ENCODE results near the gene RNASET2.
"Not testable (repeated sequence)": the region's sequence is repeated elsewhere in the genome, so short reads cannot be mapped to it uniquely, and the experiment has no call there.

Gene RNASET2

DNA sequence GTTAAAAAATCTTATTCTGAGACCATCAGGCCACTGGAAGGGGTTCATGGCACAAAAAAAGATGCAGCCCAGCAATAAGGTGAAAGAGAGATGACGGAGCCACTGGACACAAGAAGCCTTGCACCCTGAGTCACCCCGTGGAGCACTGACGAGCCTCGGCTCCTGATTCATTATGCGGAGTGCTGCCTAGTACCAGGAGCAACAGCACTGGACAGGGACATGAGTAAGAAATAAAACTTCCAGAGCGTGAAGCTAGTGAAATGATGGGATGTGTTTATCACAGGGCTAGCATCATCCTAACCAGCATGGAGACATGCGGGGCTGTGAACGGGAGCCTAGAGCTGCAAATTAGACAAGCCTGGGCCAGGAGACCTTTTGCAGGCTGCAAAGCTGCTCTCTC lies 53.3 kb downstream of the RNASET2 start:
- TF ChIP-seq, protein P1, sequence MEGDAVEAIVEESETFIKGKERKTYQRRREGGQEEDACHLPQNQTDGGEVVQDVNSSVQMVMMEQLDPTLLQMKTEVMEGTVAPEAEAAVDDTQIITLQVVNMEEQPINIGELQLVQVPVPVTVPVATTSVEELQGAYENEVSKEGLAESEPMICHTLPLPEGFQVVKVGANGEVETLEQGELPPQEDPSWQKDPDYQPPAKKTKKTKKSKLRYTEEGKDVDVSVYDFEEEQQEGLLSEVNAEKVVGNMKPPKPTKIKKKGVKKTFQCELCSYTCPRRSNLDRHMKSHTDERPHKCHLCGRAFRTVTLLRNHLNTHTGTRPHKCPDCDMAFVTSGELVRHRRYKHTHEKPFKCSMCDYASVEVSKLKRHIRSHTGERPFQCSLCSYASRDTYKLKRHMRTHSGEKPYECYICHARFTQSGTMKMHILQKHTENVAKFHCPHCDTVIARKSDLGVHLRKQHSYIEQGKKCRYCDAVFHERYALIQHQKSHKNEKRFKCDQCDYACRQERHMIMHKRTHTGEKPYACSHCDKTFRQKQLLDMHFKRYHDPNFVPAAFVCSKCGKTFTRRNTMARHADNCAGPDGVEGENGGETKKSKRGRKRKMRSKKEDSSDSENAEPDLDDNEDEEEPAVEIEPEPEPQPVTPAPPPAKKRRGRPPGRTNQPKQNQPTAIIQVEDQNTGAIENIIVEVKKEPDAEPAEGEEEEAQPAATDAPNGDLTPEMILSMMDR (IDR thresholded peaks at IDR 0.05; ENCODE audit: control insufficient read depth, extremely low read depth, insufficient read depth): no peak
- H3K4me3 ChIP-seq (ENCODE audit: low read depth, low read length): no peak overlapping the region
- DNase-seq (ENCODE audit: low read depth): no peak

DNA sequence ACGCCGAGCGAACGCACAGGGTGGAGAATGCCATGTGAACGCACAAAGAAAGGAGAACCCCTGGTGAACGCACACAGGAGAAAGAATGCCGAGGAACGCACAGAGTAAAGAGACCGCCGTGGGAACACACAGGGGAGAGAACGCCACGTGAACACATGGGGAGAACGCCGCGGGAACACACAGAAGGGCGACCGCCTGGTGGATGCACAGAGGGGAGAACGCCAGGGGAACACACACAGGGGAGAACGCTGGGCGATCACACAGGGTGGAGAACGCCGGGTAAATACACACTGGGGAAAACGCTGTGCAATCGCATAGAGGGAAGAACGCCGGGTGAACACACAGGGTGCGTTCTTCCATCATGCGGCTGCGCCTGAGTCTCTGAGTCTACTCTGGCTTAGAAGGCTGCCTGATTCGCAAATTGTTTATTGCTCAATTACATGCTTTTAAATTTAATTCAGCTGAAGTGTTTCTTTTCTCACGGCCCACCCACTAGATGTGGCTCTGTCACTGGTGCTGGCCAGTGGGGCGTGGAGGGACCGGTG lies 54.1 kb downstream of the RNASET2 start:
- no peak overlapping the region for H3K4me3 ChIP-seq (ENCODE audit: low read depth, low read length)
- no peak for DNase-seq (ENCODE audit: low read depth)
- TF ChIP-seq, protein P1 (IDR thresholded peaks at IDR 0.05; ENCODE audit: control insufficient read depth, extremely low read depth, insufficient read depth): no peak

DNA sequence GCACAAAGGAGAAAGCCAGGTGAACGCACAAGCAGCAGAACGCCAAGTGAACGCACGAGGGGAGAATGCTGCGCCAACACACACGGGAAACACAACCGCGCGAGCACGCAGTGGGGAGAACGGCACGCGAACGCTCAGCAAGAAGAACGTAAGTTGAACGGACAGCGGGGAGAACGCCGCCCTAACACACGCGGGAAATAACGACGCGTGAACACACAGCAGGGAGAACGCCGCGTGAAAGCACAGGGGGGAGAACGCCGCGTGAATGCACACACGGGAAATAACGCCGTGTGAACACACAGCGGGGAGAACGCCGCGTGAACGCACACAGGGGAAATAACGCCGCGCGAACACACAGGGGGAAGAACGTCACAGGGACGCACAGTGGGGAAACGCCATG lies 54.7 kb downstream of the RNASET2 start:
- TF ChIP-seq, protein P1 (IDR thresholded peaks at IDR 0.05; ENCODE audit: control insufficient read depth, extremely low read depth, insufficient read depth): no peak
- no peak overlapping the region for H3K4me3 ChIP-seq (ENCODE audit: low read depth, low read length)
- DNase-seq (ENCODE audit: low read depth): no peak

DNA sequence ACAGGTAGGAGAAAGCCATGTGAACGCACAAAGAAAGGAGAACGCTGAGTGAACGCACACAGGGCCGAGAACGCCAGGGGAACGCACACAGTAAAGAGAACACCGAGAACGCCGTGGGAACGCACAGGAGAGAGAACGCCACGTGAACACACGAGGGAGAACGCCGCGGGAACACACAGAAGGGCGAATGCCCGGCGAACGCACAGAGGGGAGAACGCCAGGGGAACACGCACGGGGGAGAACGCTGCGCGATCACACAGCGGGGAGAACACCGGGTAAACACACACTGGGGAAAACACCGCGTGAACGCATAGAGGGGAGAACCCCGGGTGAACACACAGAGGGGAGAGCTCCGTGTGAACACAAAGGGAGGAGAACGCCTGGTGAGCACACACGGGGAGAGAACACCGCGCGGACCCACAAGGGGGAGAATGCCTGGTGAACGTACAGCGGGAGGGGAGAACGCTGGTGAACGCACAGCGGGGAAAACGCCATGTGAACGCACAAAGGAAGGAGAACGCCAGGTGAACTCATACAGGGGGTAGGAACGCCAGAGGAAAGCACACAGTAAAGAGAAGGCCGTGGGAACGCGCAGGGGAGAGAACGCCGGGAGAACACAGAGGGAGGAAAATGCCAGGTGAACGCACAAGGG lies 55.3 kb downstream of the RNASET2 start:
- TF ChIP-seq, protein P1 (IDR thresholded peaks at IDR 0.05; ENCODE audit: control insufficient read depth, extremely low read depth, insufficient read depth): no peak
- no peak overlapping the region for H3K4me3 ChIP-seq (ENCODE audit: low read depth, low read length)
- no peak for DNase-seq (ENCODE audit: low read depth)

DNA sequence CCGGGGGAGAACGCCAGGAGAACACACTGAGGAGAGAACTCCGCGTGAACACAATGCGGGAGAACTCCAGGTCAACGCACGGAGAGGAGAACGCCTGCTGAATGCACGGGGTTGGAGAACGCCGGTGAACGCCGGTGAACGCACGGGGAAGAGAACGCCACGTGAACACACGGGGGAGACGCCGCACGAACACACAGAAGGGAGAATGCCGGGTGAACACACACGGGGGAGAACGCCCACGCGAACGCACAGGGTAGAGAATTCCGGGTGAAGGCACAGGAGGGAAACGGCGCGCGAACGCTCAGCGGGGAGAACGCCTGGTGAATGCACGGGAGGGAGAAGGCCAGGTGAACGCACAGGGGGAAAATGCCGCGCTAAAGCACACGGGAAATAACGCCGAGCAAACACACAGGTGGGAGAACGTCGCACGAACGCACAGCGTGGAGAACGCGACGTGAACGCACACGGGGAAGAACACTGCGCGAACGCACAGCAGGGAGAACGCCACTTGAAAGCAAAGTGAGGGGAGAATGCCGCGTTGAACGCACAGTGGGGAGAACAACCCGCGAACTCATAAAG lies 56.1 kb downstream of the RNASET2 start:
- no peak for DNase-seq (ENCODE audit: low read depth)
- TF ChIP-seq, protein P1 (IDR thresholded peaks at IDR 0.05; ENCODE audit: control insufficient read depth, extremely low read depth, insufficient read depth): no peak
- no peak overlapping the region for H3K4me3 ChIP-seq (ENCODE audit: low read depth, low read length)

DNA sequence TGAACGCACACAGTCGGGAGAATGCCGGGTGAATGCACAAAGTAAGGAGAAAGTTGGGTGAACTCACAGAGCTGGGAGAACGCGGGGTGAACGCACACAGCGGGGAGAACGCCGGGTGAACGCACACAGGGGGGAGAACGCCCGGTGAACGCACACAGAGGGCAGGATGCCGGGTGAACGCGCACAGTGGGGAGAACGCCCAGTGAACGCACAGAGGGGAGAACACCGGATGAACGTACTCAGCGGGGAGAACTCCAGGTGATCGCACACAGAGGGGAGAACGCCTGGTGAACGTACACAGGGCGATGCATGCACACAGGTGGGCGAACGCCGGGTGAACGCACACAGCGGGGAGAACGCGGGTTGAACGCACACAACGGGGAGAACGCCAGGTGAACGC lies 57.4 kb downstream of the RNASET2 start:
- H3K4me3 ChIP-seq (ENCODE audit: low read depth, low read length): no peak overlapping the region
- DNase-seq (ENCODE audit: low read depth): no peak
- TF ChIP-seq, protein P1 (IDR thresholded peaks at IDR 0.05; ENCODE audit: control insufficient read depth, extremely low read depth, insufficient read depth): no peak

DNA sequence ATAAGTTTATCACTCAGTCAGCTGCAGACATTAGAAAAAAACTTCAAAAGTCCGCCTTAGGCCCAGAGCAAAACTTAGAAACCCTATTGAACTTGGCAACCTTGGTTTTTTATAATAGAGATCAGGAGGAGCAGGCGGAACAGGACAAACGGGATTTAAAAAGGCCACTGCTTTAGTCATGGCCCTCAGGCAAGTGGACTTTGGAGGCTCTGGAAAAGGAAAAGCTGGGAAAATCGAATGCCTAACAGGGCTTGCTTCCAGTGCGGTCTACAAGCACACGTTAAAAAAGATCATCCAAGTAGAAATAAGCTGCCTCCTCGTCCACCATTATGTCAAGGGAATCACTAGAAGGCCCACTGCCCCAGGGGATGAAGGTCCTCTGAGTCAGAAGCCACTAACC lies 61.7 kb downstream of the RNASET2 start:
- H3K4me3 ChIP-seq (ENCODE audit: low read depth, low read length): not testable (repeated sequence)
- DNase-seq (ENCODE audit: low read depth): peak; percentile 63

DNA sequence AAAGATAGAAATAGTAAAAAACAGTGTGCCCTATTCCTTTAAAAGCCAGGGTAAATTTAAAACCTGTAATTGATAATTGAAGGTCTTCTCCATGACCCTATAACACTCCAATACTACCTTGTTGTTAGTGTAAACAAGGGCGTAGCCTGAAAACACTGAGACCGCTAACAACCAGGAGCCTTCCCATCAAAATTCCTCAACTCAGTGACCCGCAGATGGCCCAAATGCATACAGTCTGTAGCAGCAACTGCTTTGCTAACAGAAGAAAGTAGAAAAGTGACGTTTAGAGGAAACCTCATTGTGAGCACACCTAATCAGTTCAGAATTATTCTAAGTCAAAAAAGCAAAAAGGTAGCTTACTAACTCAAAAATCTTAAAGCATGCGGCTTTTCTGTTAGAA lies 63.9 kb downstream of the RNASET2 start:
- not testable (repeated sequence) for H3K4me3 ChIP-seq (ENCODE audit: low read depth, low read length)

DNA sequence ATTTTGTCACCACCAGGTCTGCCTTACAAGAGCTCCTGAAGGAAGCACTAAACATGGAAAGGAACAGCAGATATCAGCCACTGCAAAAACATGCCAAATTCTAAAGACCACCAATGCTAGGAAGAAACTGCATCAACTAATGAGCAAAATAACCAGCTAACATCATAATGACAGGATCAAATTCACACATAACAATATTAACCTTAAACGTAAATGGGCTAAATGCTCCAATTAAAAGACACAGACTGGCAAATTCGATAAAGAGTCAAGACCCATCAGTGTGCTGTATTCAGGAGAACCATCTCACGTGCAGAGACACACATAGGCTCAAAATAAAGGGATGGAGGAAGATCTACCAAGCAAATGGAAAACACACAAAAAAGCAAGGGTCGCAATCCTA lies 69.6 kb downstream of the RNASET2 start:
- not testable (repeated sequence) for DNase-seq (ENCODE audit: low read depth); H3K4me3 ChIP-seq (ENCODE audit: low read depth, low read length)

More for the DNA sequence above, 63.9 kb downstream of the RNASET2 start:
- DNase-seq (ENCODE audit: low read depth): not testable (repeated sequence)

DNA sequence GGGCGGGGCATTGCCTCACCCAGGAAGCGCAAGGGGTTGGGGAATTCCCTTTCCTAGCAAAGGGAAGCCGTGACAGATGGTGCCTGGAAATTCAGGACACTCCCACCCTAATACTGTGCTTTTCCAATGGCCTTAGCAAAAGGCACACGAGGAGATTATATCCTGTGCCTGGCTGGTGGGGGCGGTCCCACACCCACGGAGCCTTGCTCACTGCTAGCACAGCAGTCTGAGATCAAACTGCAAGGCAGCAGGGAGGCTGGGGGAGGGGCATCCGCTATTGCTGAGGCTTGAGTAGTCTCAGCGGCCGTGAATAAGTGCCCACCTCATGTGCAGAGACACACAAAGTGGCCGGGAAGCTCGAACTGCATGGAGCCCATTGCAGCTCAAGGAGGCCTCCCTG lies 71.4 kb downstream of the RNASET2 start:
- not testable (repeated sequence) for H3K4me3 ChIP-seq (ENCODE audit: low read depth, low read length); DNase-seq (ENCODE audit: low read depth)

Data from LNCaP clone FGC (cell line).